HUES48 (cell line): ENCODE results near the gene SIRT2.
"Not testable (repeated sequence)": the region's sequence is repeated elsewhere in the genome, so short reads cannot be mapped to it uniquely, and the experiment has no call there.

Experiments
- H3K27ac ChIP-seq: one replicate; pipeline ENCODE4 v1.7.0; 2013; ENCODE audit warnings: low read depth, low read length, inconsistent platforms
- H3K27me3 ChIP-seq: 2 replicates; pipeline ENCODE4 v1.6.1; 2013; ENCODE audit warnings: mild to moderate bottlenecking, low read length; ENCODE audit not compliant: control insufficient read depth, insufficient read depth
- H3K36me3 ChIP-seq: 2 replicates; pipeline ENCODE4 v1.6.1; 2013; ENCODE audit warnings: low read length; ENCODE audit not compliant: control insufficient read depth, insufficient read depth
- H3K4me1 ChIP-seq: 2 replicates; pipeline ENCODE4 v1.6.1; 2013; ENCODE audit warnings: mild to moderate bottlenecking, low read length; ENCODE audit not compliant: control insufficient read depth, insufficient read depth
- H3K4me3 ChIP-seq: 2 replicates; pipeline ENCODE4 v1.5.1; 2013; ENCODE audit warnings: mild to moderate bottlenecking, low read depth, low read length
- H3K9ac ChIP-seq: 2 replicates; pipeline ENCODE4 v1.6.1; 2013; ENCODE audit warnings: mild to moderate bottlenecking, low read depth, low read length, moderate library complexity
- H3K9me3 ChIP-seq: 2 replicates; pipeline ENCODE4 v1.6.1; 2013; ENCODE audit warnings: low read length; ENCODE audit not compliant: control insufficient read depth, insufficient read depth

The SIRT2 gene

GRCh38 chr19:38892841-38893240 lies 6.6 kb downstream of the SIRT2 start:
- H3K36me3 ChIP-seq, result no peaks in the 10 kb centered on the region
- no peaks in the 10 kb centered on the region for H3K27me3 ChIP-seq
- H3K4me1 ChIP-seq, result no peaks in the 10 kb centered on the region
- no peaks in the 10 kb centered on the region for H3K9me3 ChIP-seq
- H3K27ac ChIP-seq, result no peak overlapping the region
- no peak overlapping the region for H3K9ac ChIP-seq
- H3K4me3 ChIP-seq, result no peak overlapping the region

DNA sequence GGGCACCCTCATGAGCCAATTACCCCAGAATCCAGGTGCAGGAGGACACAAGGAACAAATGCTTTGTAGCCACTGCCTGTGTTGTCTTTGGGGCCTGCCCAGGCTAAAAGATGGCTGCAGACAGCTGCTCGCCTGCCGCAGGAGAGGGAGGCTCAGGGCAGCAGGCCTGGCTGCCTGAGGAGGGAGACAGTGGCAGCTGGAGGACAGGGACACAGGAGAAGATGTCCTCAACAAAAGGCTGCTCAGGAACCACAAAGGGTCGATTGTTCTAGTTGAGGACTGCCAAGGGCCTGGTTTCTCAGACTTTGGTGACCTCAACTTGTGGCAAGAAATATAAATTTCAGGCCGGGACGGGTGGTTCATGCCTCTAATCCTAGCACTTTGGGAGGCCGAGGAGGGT lies 7.6 kb downstream of the SIRT2 start:
- no peaks in the 10 kb centered on the region for H3K36me3 ChIP-seq
- H3K9ac ChIP-seq, result no peak overlapping the region
- no peaks in the 10 kb centered on the region for H3K4me1 ChIP-seq
- H3K27me3 ChIP-seq, result no peaks in the 10 kb centered on the region
- no peaks in the 10 kb centered on the region for H3K9me3 ChIP-seq
- H3K4me3 ChIP-seq, result no peak overlapping the region
- H3K27ac ChIP-seq, result no peak overlapping the region

GRCh38 chr19:38890686-38891085 lies 8.7 kb downstream of the SIRT2 start:
- Histone ChIP-seq H3K4me3 (no peak overlapping the region), H3K27ac (no peak overlapping the region), H3K27me3 (no peaks in the 10 kb centered on the region), H3K9me3 (no peaks in the 10 kb centered on the region), H3K36me3 (no peaks in the 10 kb centered on the region), H3K9ac (no peak overlapping the region), H3K4me1 (no peaks in the 10 kb centered on the region)

- no peaks in the 10 kb centered on the region for H3K27me3 ChIP-seq
- no peak overlapping the region for H3K9ac ChIP-seq
- H3K9me3 ChIP-seq, result no peaks in the 10 kb centered on the region
- H3K27ac ChIP-seq, result no peak overlapping the region
- H3K36me3 ChIP-seq, result no peaks in the 10 kb centered on the region
- no peak overlapping the region for H3K4me3 ChIP-seq
- H3K4me1 ChIP-seq, result no peaks in the 10 kb centered on the region
Measured at GRCh38 chr19:38889803-38890202, 9.6 kb downstream of the SIRT2 start.

DNA sequence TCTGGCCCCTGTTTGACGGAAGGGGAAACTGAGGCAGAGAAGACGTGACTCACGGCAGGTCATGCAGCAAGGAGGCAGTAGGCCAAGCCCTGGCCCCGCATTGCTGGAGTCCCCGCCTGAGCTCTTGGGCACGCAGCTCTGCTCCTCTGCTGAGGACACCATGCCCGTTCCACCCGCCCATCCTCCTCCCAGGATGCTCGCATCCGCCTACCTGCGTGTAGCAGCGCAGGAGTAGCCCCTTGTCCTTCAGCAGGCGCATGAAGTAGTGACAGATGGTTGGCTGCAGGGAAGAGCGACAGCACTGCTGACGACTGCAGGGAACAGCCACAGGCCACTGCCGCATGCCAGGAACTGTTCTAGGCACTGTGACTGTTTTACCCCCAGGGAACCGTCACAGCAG lies 10.5 kb downstream of the SIRT2 start:
- H3K27ac ChIP-seq, result no peak overlapping the region
- H3K9ac ChIP-seq, result no peak overlapping the region
- H3K27me3 ChIP-seq, result no peaks in the 10 kb centered on the region
- H3K36me3 ChIP-seq, result no peaks in the 10 kb centered on the region
- no peaks in the 10 kb centered on the region for H3K9me3 ChIP-seq
- H3K4me1 ChIP-seq, result no peaks in the 10 kb centered on the region
- no peak overlapping the region for H3K4me3 ChIP-seq

DNA sequence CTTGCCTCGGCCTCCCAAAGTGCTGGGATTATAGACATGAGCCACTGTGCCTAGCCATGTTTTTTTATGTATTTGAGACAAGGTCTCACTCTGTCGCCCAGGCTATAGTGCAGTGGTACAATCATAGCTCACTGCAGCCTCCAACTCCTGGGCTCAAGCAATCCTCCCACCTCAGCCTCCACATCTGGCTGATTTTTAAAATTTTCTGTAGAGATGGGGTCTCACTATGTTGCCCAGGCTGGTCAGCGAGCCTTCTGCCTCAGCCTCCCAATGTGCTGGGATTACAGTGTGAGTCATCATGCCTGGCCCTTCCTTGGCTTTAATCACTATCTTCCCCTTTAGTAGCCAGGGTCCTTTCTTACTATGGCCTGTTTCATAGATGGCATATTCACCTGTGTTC lies 14.7 kb downstream of the SIRT2 start:
- H3K4me1 ChIP-seq, H3K9me3 ChIP-seq, H3K27ac ChIP-seq: not testable (repeated sequence)

GRCh38 chr19:38883286-38883685 lies 16.1 kb downstream of the SIRT2 start:
- Histone ChIP-seq H3K9ac (no peak overlapping the region), H3K27me3 (no peaks in the 10 kb centered on the region), H3K4me1 (no peaks in the 10 kb centered on the region), H3K27ac (no peak overlapping the region), H3K4me3 (no peak overlapping the region), H3K36me3 (no peaks in the 10 kb centered on the region), H3K9me3 (no peaks in the 10 kb centered on the region)

More for the DNA sequence above, 14.7 kb downstream of the SIRT2 start:
- not testable (repeated sequence) for H3K36me3 ChIP-seq, H3K27me3 ChIP-seq, H3K4me3 ChIP-seq, H3K9ac ChIP-seq

- H3K9me3 ChIP-seq, result no peaks in the 10 kb centered on the region
- no peaks in the 10 kb centered on the region for H3K27me3 ChIP-seq
- peaks cover 5% of the 10 kb centered on the region; the same call in 1 of the 2 replicates for H3K4me1 ChIP-seq
- no peak overlapping the region for H3K4me3 ChIP-seq
- H3K27ac ChIP-seq, result no peak overlapping the region
- no peak overlapping the region for H3K9ac ChIP-seq
- no peaks in the 10 kb centered on the region for H3K36me3 ChIP-seq
Measured at GRCh38 chr19:38880882-38881609, 18.4 kb downstream of the SIRT2 start.

GRCh38 chr19:38880076-38880881 lies 19.1 kb downstream of the SIRT2 start:
- H3K27ac ChIP-seq, result no peak overlapping the region
- no peak overlapping the region for H3K4me3 ChIP-seq
- no peaks in the 10 kb centered on the region for H3K9me3 ChIP-seq
- H3K36me3 ChIP-seq, result no peaks in the 10 kb centered on the region
- no peaks in the 10 kb centered on the region for H3K27me3 ChIP-seq
- H3K9ac ChIP-seq, result no peak overlapping the region
- H3K4me1 ChIP-seq, result peaks cover 5% of the 10 kb centered on the region; the same call in 1 of the 2 replicates

- no peak overlapping the region for H3K4me3 ChIP-seq
- H3K27me3 ChIP-seq, result no peaks in the 10 kb centered on the region
- H3K27ac ChIP-seq, result no peak overlapping the region
- no peak overlapping the region for H3K9ac ChIP-seq
- H3K36me3 ChIP-seq, result no peaks in the 10 kb centered on the region
- H3K4me1 ChIP-seq, result peaks cover 5% of the 10 kb centered on the region; the same call in 1 of the 2 replicates
- no peaks in the 10 kb centered on the region for H3K9me3 ChIP-seq
Measured at GRCh38 chr19:38879400-38879751, 20.0 kb downstream of the SIRT2 start.
